DMS53 treated with DMSO at 0.1 percent for 48 hours (cell line): Measurements from ENCODE around the gene DIPK1A.
A peak's percentile ranks its signal among the peaks of the same experiment; 100 is the strongest.

Experiments
- DNase-seq: peaks from one replicate; lab custom pipeline; 2025; ENCODE audit not compliant: unreplicated experiment; lab: John Stamatoyannopoulos, UW

The DIPK1A gene

GRCh38 chr1:92843429-92844352, 117.6 kb downstream of the DIPK1A start:
- DNase-seq, result no peak

- no peak for DNase-seq
These were observed 118.2 kb downstream of the DIPK1A start for GRCh38 chr1:92843046-92843423.

GRCh38 chr1:92842082-92843045, 118.9 kb downstream of the DIPK1A start:
- no peak for DNase-seq

- DNase-seq, result no peak
These were observed 120.7 kb downstream of the DIPK1A start for GRCh38 chr1:92840600-92840999.

- no peak for DNase-seq
These were observed 121.8 kb downstream of the DIPK1A start for GRCh38 chr1:92839442-92839841.

- DNase-seq, result no peak
These were observed 122.7 kb downstream of the DIPK1A start for GRCh38 chr1:92838519-92838918.

- no peak for DNase-seq
These were observed 124.2 kb downstream of the DIPK1A start for GRCh38 chr1:92837062-92837461.

GRCh38 chr1:92834617-92835016, 126.6 kb downstream of the DIPK1A start:
- DNase-seq, result no peak

GRCh38 chr1:92833840-92834239, 127.4 kb downstream of the DIPK1A start:
- DNase-seq, result no peak

GRCh38 chr1:92832537-92833114, 128.6 kb downstream of the DIPK1A start:
- DNase-seq, result peak; percentile 29

GRCh38 chr1:92831762-92832536, 129.3 kb downstream of the DIPK1A start, which contains the start of gene RPL5:
RPL5 (plus strand) TSS chr1:92832040; CDS start chr1:92832115, 75 bp downstream.
- DNase-seq, result peak; percentile 99

GRCh38 chr1:92831368-92831761, 129.9 kb downstream of the DIPK1A start:
- DNase-seq, result no peak

GRCh38 chr1:92826792-92827191, 134.5 kb downstream of the DIPK1A start:
- DNase-seq, result peak; percentile 54

GRCh38 chr1:92822879-92823278, 138.4 kb downstream of the DIPK1A start:
- DNase-seq, result no peak

- DNase-seq, result no peak
These were observed 140.7 kb downstream of the DIPK1A start for GRCh38 chr1:92820551-92820950.

GRCh38 chr1:92820024-92820423, 141.2 kb downstream of the DIPK1A start:
- no peak for DNase-seq

- peak; percentile 39 for DNase-seq
These were observed 143.1 kb downstream of the DIPK1A start for GRCh38 chr1:92817986-92818764.

- peak; percentile 79 for DNase-seq
These were observed 144.0 kb downstream of the DIPK1A start for GRCh38 chr1:92817137-92817697.

GRCh38 chr1:92816732-92817131, 144.5 kb downstream of the DIPK1A start:
- no peak for DNase-seq
